ENCODE results near the gene SCAF8. TPM values are rescaled to one million over a fixed set of nuclear protein-coding genes. Genes with fewer than 3 reads are reported as not detected.

Gene SCAF8
- total and polyA plus RNA-seq, 10 donors: 10.5 to 60.7 (median 52.2) TPM

DNA sequence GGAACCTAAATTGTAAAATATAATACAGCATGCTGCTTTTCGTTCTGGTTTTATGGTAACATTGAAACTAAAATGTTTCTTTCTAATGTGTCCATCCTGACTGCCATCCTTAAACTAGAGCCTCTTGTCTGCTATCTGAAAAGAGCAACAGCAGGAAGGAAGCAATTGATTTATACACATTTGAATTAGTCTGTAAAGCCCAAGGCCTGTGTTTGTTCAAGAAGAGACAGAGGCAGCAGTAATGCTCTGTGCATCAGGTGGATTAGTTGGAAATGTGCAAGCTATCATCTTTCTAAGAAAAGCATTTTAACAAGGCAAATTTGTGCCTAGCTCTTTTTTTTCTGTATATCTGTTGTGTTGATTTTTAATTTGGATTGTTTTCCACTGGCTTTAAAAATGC is 128.6 kb downstream of the SCAF8 start:
- H3K9me3 ChIP-seq: no peaks in the 10 kb centered on the region
- no peak overlapping the region for H3K4me3 ChIP-seq
- no peak overlapping the region for H3K27ac ChIP-seq
- peaks cover 0 to 31% (median 2%) of the 10 kb centered on the region in 6 donors for H3K36me3 ChIP-seq
- WGBS, 5 donors: 39 to 79% (median 65%) methylated on average over 1 of the region's 1 CpG
- TF ChIP-seq POLR2A (IDR thresholded peaks at IDR 0.05) (no peak), POLR2AphosphoS5 (IDR thresholded peaks at IDR 0.05) (no peak)
- TF ChIP-seq, protein P1, sequence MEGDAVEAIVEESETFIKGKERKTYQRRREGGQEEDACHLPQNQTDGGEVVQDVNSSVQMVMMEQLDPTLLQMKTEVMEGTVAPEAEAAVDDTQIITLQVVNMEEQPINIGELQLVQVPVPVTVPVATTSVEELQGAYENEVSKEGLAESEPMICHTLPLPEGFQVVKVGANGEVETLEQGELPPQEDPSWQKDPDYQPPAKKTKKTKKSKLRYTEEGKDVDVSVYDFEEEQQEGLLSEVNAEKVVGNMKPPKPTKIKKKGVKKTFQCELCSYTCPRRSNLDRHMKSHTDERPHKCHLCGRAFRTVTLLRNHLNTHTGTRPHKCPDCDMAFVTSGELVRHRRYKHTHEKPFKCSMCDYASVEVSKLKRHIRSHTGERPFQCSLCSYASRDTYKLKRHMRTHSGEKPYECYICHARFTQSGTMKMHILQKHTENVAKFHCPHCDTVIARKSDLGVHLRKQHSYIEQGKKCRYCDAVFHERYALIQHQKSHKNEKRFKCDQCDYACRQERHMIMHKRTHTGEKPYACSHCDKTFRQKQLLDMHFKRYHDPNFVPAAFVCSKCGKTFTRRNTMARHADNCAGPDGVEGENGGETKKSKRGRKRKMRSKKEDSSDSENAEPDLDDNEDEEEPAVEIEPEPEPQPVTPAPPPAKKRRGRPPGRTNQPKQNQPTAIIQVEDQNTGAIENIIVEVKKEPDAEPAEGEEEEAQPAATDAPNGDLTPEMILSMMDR (IDR thresholded peaks at IDR 0.05 in 8 of 11, conservative IDR thresholded peaks at IDR 0.05 in 3 of 11): no peak
- intact Hi-C loops (cut with DNase I; ENCODE audit: low total_unique reads): loop anchor here (10.0 kb wide), 1 partner anchor 313 kb away; no protein-coding TSS in a partner anchor
- H3K4me1 ChIP-seq: peaks cover 0 to 8% (median 0%) of the 10 kb centered on the region in 6 donors
- no peaks in the 10 kb centered on the region for H3K27me3 ChIP-seq (replicated peaks in 1 of 7)
- DNase-seq: no peak

DNA sequence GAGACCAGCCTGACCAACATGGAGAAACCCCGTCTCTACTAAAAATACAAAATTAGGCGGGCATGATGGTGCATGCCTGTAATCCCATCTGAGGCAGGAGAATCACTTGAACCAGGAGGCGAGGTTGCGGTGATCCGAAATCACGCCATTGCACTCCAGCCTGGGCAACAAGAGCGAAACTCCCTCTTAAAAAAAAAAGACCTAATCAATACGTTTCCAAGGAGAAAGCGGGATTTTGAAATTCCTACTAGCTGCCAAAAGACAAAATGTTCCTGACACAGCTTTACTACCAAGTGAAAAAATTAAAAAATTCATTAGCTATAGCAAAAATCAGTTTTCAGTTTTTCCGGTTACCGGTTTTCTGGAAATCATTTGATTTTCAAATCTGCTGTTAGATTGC is 129.3 kb downstream of the SCAF8 start:
- Histone ChIP-seq H3K9me3 (no peaks in the 10 kb centered on the region), H3K4me3 (no peak overlapping the region), H3K4me1 (peaks cover 0 to 8% (median 0%) of the 10 kb centered on the region in 6 donors), H3K36me3 (peaks cover 0 to 31% (median 2%) of the 10 kb centered on the region in 6 donors), H3K27me3 (replicated peaks in 1 of 7) (no peaks in the 10 kb centered on the region), H3K27ac (no peak overlapping the region)
- DNase-seq: no peak
- WGBS, 5 donors: 96 to 98% (median 97%) methylated on average over 11 of the region's 11 CpGs
- intact Hi-C loops (cut with DNase I; ENCODE audit: low total_unique reads): loop anchor here (10.0 kb wide), 1 partner anchor 312 kb away; no protein-coding TSS in a partner anchor
- TF ChIP-seq, protein P1 (IDR thresholded peaks at IDR 0.05 in 8 of 11, conservative IDR thresholded peaks at IDR 0.05 in 3 of 11): no peak
- TF ChIP-seq POLR2AphosphoS5 (IDR thresholded peaks at IDR 0.05): no peak
- no peak for TF ChIP-seq POLR2A (IDR thresholded peaks at IDR 0.05)

DNA sequence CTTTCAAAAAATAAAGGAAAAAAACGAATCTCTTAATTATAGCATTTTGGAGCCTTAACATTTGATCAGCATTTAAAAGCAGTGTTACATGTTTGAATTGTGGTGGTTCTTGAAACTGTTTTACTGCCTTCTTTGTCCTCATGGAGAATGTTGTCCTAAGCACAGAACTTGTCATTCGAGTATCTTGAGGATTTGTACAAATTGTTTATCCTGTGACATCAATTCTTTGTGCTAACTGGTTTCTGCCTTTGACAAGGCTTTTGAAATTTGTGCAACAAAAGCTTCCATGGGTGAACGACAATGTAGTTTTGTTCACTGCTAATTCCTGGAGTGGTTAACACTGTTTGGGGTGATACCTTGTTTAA is 130.8 kb downstream of the SCAF8 start:
- H3K9me3 ChIP-seq: no peaks in the 10 kb centered on the region
- TF ChIP-seq POLR2AphosphoS5 (IDR thresholded peaks at IDR 0.05) (no peak), POLR2A (IDR thresholded peaks at IDR 0.05) (no peak)
- TF ChIP-seq, protein P1 (IDR thresholded peaks at IDR 0.05 in 8 of 11, conservative IDR thresholded peaks at IDR 0.05 in 3 of 11): no peak
- peaks cover 0 to 31% (median 2%) of the 10 kb centered on the region in 6 donors for H3K36me3 ChIP-seq
- intact Hi-C loops (cut with DNase I; ENCODE audit: low total_unique reads): loop anchor here (10.0 kb wide), 1 partner anchor 311 kb away; no protein-coding TSS in a partner anchor
- peaks cover 0 to 8% (median 0%) of the 10 kb centered on the region in 6 donors for H3K4me1 ChIP-seq
- no peak for DNase-seq
- no peak overlapping the region for H3K4me3 ChIP-seq
- H3K27ac ChIP-seq: no peak overlapping the region
- no peaks in the 10 kb centered on the region for H3K27me3 ChIP-seq (replicated peaks in 1 of 7)
- WGBS, 5 donors: 84 to 92% (median 86%) methylated on average over 3 of the region's 3 CpGs

DNA sequence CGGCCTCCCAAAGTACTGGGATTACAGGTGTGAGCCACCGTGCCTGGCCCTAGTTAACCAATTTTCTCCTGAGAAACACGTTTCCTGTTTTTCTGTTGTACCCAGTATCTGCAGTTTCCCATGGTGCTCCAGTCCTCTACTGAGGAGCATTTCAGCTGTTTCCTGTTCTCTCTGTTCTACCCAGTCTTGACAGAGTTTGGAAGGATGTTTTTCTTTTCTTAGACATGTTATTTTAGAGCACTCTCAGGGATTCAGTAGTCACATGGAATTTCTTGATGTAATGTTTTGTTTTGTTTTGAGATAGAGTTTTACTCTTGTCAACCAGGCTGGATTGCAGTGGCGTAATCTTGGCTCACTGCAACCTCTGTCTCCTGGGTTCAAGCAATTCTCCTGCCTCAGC is 132.1 kb downstream of the SCAF8 start:
- Histone ChIP-seq H3K9me3 (no peaks in the 10 kb centered on the region), H3K4me1 (peaks cover 0 to 8% (median 0%) of the 10 kb centered on the region in 6 donors), H3K36me3 (peaks cover 0 to 29% (median 2%) of the 10 kb centered on the region in 6 donors), H3K27me3 (replicated peaks in 1 of 7) (no peaks in the 10 kb centered on the region), H3K27ac (no peak overlapping the region), H3K4me3 (no peak overlapping the region)
- WGBS, 5 donors: 69 to 87% (median 79%) methylated on average over 4 of the region's 4 CpGs
- intact Hi-C loops (cut with DNase I; ENCODE audit: low total_unique reads): loop anchor here (10.0 kb wide), 1 partner anchor 310 kb away; no protein-coding TSS in a partner anchor
- DNase-seq: no peak
- no peak for TF ChIP-seq POLR2AphosphoS5 (IDR thresholded peaks at IDR 0.05)
- no peak for TF ChIP-seq POLR2A (IDR thresholded peaks at IDR 0.05)
- TF ChIP-seq, protein P1 (IDR thresholded peaks at IDR 0.05 in 8 of 11, conservative IDR thresholded peaks at IDR 0.05 in 3 of 11): no peak

Data from spleen (tissue), 11 donors.